Suprapubic skin (tissue), 3 donors: ENCODE data around the gene CLCN6.

Experiments
- EP300 ChIP-seq: sonication (generic); formaldehyde crosslinking; IDR thresholded peaks from one replicate; pipeline ENCODE4 v1.6.1; 2017; ENCODE audit warnings: antibody characterized with exemption
- POLR2A ChIP-seq, 2 donors: fragments of 450-650 bp; IDR thresholded peaks; one replicate each; pipeline ENCODE4 v1.6.1; 2017; ENCODE audit warnings: antibody characterized with exemption in 2 of 2, mild to moderate bottlenecking in 2 of 2, moderate library complexity in 2 of 2
- TF ChIP-seq, protein P1 (sequence below), 2 donors: fragments of 200-600 bp in 1 of 2; fragments of 450-650 bp in 1 of 2; sonication (generic) in 1 of 2; IDR thresholded peaks; one replicate each; pipeline ENCODE4 v1.5.1; 2016 to 2019; ENCODE audit warnings: antibody characterized with exemption in 2 of 2, mild to moderate bottlenecking in 1 of 2, moderate library complexity in 1 of 2

DNA sequence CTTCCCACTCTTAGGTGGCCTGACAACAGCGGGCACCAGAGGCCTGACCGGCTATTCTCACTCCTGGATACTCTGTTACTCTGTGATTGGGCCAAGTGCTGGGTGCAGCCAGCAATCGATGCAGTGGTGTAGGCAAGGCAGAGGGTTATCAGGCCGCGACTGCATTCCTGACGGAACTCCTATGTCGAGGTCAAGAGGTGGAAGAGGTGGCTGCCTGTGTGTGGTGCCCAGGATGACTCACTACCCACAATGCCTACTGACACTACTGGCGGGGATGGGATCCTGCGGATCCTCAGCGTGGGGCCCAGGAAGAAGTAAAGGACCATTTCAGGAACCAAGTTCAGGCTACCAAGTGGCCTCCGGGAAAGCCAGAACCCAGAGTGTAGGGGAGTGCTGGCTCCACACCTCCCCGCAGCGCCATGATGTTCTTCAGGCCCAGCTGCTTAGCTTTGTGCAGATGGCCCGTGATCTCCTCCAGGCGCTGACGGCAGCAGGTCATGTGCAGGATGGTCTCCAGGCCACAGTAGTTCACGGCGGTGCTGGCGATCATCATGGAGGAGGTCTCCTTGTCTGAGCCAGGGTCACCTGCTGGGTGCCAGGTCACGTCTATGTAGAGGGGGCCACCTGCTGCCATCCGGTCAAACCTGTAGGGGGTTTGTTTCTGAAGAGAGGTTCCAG, 5.1 kb upstream of the CLCN6 start:
- TF ChIP-seq, protein P1, sequence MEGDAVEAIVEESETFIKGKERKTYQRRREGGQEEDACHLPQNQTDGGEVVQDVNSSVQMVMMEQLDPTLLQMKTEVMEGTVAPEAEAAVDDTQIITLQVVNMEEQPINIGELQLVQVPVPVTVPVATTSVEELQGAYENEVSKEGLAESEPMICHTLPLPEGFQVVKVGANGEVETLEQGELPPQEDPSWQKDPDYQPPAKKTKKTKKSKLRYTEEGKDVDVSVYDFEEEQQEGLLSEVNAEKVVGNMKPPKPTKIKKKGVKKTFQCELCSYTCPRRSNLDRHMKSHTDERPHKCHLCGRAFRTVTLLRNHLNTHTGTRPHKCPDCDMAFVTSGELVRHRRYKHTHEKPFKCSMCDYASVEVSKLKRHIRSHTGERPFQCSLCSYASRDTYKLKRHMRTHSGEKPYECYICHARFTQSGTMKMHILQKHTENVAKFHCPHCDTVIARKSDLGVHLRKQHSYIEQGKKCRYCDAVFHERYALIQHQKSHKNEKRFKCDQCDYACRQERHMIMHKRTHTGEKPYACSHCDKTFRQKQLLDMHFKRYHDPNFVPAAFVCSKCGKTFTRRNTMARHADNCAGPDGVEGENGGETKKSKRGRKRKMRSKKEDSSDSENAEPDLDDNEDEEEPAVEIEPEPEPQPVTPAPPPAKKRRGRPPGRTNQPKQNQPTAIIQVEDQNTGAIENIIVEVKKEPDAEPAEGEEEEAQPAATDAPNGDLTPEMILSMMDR (IDR thresholded peaks at IDR 0.05), result no peak
- TF ChIP-seq EP300, result no peak
- no peak for TF ChIP-seq POLR2A (IDR thresholded peaks at IDR 0.05)
